Stimulated activated CD8-positive, alpha-beta memory T cell treated with anti-CD3 and anti-CD28 coated beads, Interleukin-12 subunit alpha, Interleukin-12 subunit beta, amount 100 ng/mL, for 24 hours (primary cell): Measurements from ENCODE around the gene C10orf67.
"Not testable (repeated sequence)": the region's sequence is repeated elsewhere in the genome, so short reads cannot be mapped to it uniquely, and the experiment has no call there.

Source experiments
- DNase-seq: peaks from one replicate; pipeline ENCODE4 v3.0.0-alpha.2; 2020; ENCODE audit errors: extremely low read depth

Gene C10orf67

GRCh38 chr10:23263441-23264164, 81.0 kb downstream of the C10orf67 start:
- DNase-seq = no peak

- no peak for DNase-seq
Measured at GRCh38 chr10:23262928-23263327, 81.7 kb downstream of the C10orf67 start.

GRCh38 chr10:23258516-23258915, 86.1 kb downstream of the C10orf67 start:
- no peak for DNase-seq

GRCh38 chr10:23253780-23254179, 90.8 kb downstream of the C10orf67 start:
- DNase-seq = no peak

GRCh38 chr10:23252859-23253258, 91.7 kb downstream of the C10orf67 start:
- not testable (repeated sequence) for DNase-seq

- DNase-seq = not testable (repeated sequence)
Measured at GRCh38 chr10:23241779-23242178, 102.8 kb downstream of the C10orf67 start.

GRCh38 chr10:23238015-23238414, 106.6 kb downstream of the C10orf67 start:
- no peak for DNase-seq

- no peak for DNase-seq
Measured at GRCh38 chr10:23230582-23230981, 114.0 kb downstream of the C10orf67 start.

GRCh38 chr10:23217471-23217870, 127.1 kb downstream of the C10orf67 start:
- no peak for DNase-seq

- DNase-seq = no peak
Measured at GRCh38 chr10:23205972-23206642, 138.5 kb downstream of the C10orf67 start.

GRCh38 chr10:23204773-23205172, 139.8 kb downstream of the C10orf67 start:
- DNase-seq = no peak

GRCh38 chr10:23203369-23204325, 140.9 kb downstream of the C10orf67 start:
- no peak for DNase-seq

- no peak for DNase-seq
Measured at GRCh38 chr10:23202779-23203178, 141.8 kb downstream of the C10orf67 start.

- no peak for DNase-seq
Measured at GRCh38 chr10:23201837-23202236, 142.8 kb downstream of the C10orf67 start.

GRCh38 chr10:23200997-23201652, 143.5 kb downstream of the C10orf67 start:
- no peak for DNase-seq

GRCh38 chr10:23200586-23200985, 144.0 kb downstream of the C10orf67 start:
- DNase-seq = no peak

GRCh38 chr10:23199768-23200511, 144.7 kb downstream of the C10orf67 start:
- no peak for DNase-seq

- DNase-seq = no peak
Measured at GRCh38 chr10:23198940-23199767, 145.4 kb downstream of the C10orf67 start.

GRCh38 chr10:23198610-23198939, 146.0 kb downstream of the C10orf67 start:
- DNase-seq = no peak

- DNase-seq = no peak
Measured at GRCh38 chr10:23197416-23197861, 147.2 kb downstream of the C10orf67 start.
